CD14-positive monocyte (primary cell): ENCODE data around the gene CEP170B. TPM values are rescaled to one million over a fixed set of nuclear protein-coding genes. Genes with fewer than 3 reads are reported as not detected.
"Not testable (repeated sequence)": the region's sequence is repeated elsewhere in the genome, so short reads cannot be mapped to it uniquely, and the experiment has no call there.

Source experiments
- DNase-seq, 3 donors: peaks; one replicate each; pipeline ENCODE4 v3.0.0-alpha.2; 2011 to 2022
- H2AFZ ChIP-seq: 2 replicates; pipeline ENCODE4 v1.6.0; 2012; ENCODE audit warnings: mild to moderate bottlenecking, low read depth, low read length, inconsistent platforms; ENCODE audit not compliant: insufficient read depth, poor library complexity, severe bottlenecking
- H3K27ac ChIP-seq, 2 donors: 1 replicate in 1 of 2; 2 replicates in 1 of 2; pipeline ENCODE4 v1.5.1; 2012 to 2013; ENCODE audit warnings: low read length in 2 of 2, control low read depth in 1 of 2, inconsistent platforms in 1 of 2, low read depth in 1 of 2, mild to moderate bottlenecking in 1 of 2
- H3K27me3 ChIP-seq, 2 donors: one replicate each; pipeline versions ENCODE4 v1.6.0 to v1.6.1; 2011 to 2013; ENCODE audit warnings: low read length in 2 of 2; ENCODE audit not compliant: control insufficient read depth in 2 of 2, insufficient read depth in 2 of 2
- H3K36me3 ChIP-seq, 2 donors: replicated peaks in 1 of 2; 1 replicate in 1 of 2; 2 replicates in 1 of 2; pipeline versions ENCODE4 v1.5.1 to v1.6.1; 2012 to 2013; ENCODE audit warnings: low read length in 2 of 2, control low read depth in 1 of 2, inconsistent platforms in 1 of 2, mild to moderate bottlenecking in 1 of 2; ENCODE audit not compliant: insufficient read depth in 2 of 2, control insufficient read depth in 1 of 2
- H3K4me1 ChIP-seq, 2 donors: 1 replicate in 1 of 2; 2 replicates in 1 of 2; pipeline versions ENCODE4 v1.5.1 to v1.6.1; 2012 to 2013; ENCODE audit warnings: low read length in 2 of 2, control low read depth in 1 of 2, inconsistent platforms in 1 of 2, mild to moderate bottlenecking in 1 of 2, moderate library complexity in 1 of 2; ENCODE audit not compliant: insufficient read depth in 2 of 2, control insufficient read depth in 1 of 2
- H3K4me2 ChIP-seq: replicated peaks from 2 replicates; pipeline ENCODE3; 2012; ENCODE audit warnings: low read length, moderate library complexity, mild to moderate bottlenecking; ENCODE audit not compliant: poor library complexity, severe bottlenecking; ENCODE audit errors: extremely low read depth
- H3K4me3 ChIP-seq, 3 experiments: fragments of 200-600 bp in 1 of 3; sonication (generic) in 1 of 3; replicated peaks in 1 of 3; 1 replicate in 2 of 3; 2 replicates in 1 of 3; pipeline ENCODE4 v1.5.1; 2011 to 2013; ENCODE audit warnings: low read length in 3 of 3, mild to moderate bottlenecking in 3 of 3, control low read depth in 2 of 3, low read depth in 2 of 3, inconsistent platforms in 1 of 3, moderate library complexity in 1 of 3
- H3K79me2 ChIP-seq: 2 replicates; pipeline ENCODE4 v1.6.0; 2012; ENCODE audit warnings: mild to moderate bottlenecking, control low read depth, inconsistent platforms, low read length, moderate library complexity; ENCODE audit not compliant: insufficient read depth
- H3K9ac ChIP-seq: 2 replicates; pipeline ENCODE4 v1.6.0; 2017; ENCODE audit warnings: low read length, mild to moderate bottlenecking; ENCODE audit not compliant: insufficient read depth, poor library complexity, severe bottlenecking
- H3K9me3 ChIP-seq, 2 donors: replicated peaks in 1 of 2; 1 replicate in 1 of 2; 2 replicates in 1 of 2; pipeline versions ENCODE4 v1.5.1 to v1.6.1; 2012 to 2013; ENCODE audit warnings: low read length in 2 of 2, control low read depth in 1 of 2; ENCODE audit not compliant: control insufficient read depth in 1 of 2, insufficient read depth in 1 of 2
- H4K20me1 ChIP-seq: 2 replicates; pipeline ENCODE4 v1.6.0; 2012; ENCODE audit warnings: mild to moderate bottlenecking, low read length, control low read depth, moderate library complexity; ENCODE audit not compliant: insufficient read depth
- H3K27ac Mint-ChIP-seq, 7 donors: one replicate each; pipeline ENCODE4 v1.8.0; 2020; ENCODE audit warnings: mild to moderate bottlenecking in 7 of 7, mixed read lengths in 7 of 7, moderate library complexity in 6 of 7, inconsistent platforms in 2 of 7
- H3K27me3 Mint-ChIP-seq, 3 donors: one replicate each; pipeline ENCODE4 v1.8.0; 2021 to 2022; ENCODE audit warnings: low read depth in 3 of 3, mild to moderate bottlenecking in 3 of 3, mixed read lengths in 3 of 3, moderate library complexity in 3 of 3, inconsistent platforms in 1 of 3
- H3K36me3 Mint-ChIP-seq, 2 donors: one replicate each; pipeline ENCODE4 v1.8.0; 2020; ENCODE audit warnings: mixed read lengths in 2 of 2, inconsistent platforms in 1 of 2, mild to moderate bottlenecking in 1 of 2
- H3K4me1 Mint-ChIP-seq: one replicate; pipeline ENCODE4 v1.8.0; 2020; ENCODE audit warnings: mild to moderate bottlenecking, mixed read lengths
- H3K4me3 Mint-ChIP-seq, 2 donors: one replicate each; pipeline ENCODE4 v1.8.0; 2020; ENCODE audit warnings: mild to moderate bottlenecking in 2 of 2, mixed read lengths in 2 of 2, moderate library complexity in 1 of 2
- H3K9me3 Mint-ChIP-seq, 7 donors: one replicate each; pipeline ENCODE4 v1.8.0; 2020 to 2022; ENCODE audit warnings: mixed read lengths in 7 of 7, mild to moderate bottlenecking in 6 of 7, moderate library complexity in 6 of 7, inconsistent platforms in 2 of 7
- CTCF ChIP-seq: fragments of 200-600 bp; IDR thresholded peaks from one replicate; pipeline ENCODE4 v1.8.0; 2022; ENCODE audit warnings: antibody characterized with exemption, mild to moderate bottlenecking
- WGBS: methylation state at CpG from one replicate; pipeline ENCODE4 v1.1.5; 2013; ENCODE audit warnings: missing lambda C conversion rate; ENCODE audit not compliant: insufficient coverage; 5-methylcytosine and 5-hydroxymethylcytosine counted together
- intact Hi-C, 2 donors: fragments of 100-400 bp; cut with micrococcal nuclease; formaldehyde crosslinking; loops; one replicate each; pipeline versions ENCODE4 v1.15.0 to v1.15.1; 2023
- polyA plus RNA-seq, 3 donors: library from polyadenylated mRNA; depleted of rRNA in 1 of 3; unstranded in 2 of 3; stranded (reverse) in 1 of 3; fragments of 300-500 nt in 2 of 3; fragments of >200 nt in 1 of 3; fragmentation: Illumina TruSeq in 2 of 3; gene quantifications; 1 replicate in 2 of 3; 2 replicates in 1 of 3; pipeline ENCODE4 v1.2.3, GENCODE V29; 2012 to 2021

Gene CEP170B
- polyA plus RNA-seq, 3 donors: 0.09 TPM; not detected in 2

GRCh38 chr14:104903990-104904389 is 38.9 kb downstream of the CEP170B start:
- Histone ChIP-seq H3K79me2 (no peaks in the 10 kb centered on the region), H3K27me3 (peaks cover 3 to 6% of the 10 kb centered on the region in 2 donors), H3K9me3 (no peaks in the 10 kb centered on the region), H3K27ac (no peak overlapping the region), H3K4me2 (no peak overlapping the region), H3K4me3 (no peak overlapping the region), H3K36me3 (no peaks in the 10 kb centered on the region), H3K4me1 (no peaks in the 10 kb centered on the region), H4K20me1 (no peaks in the 10 kb centered on the region), H2AFZ (no peak overlapping the region), H3K9ac (no peak overlapping the region)
- peaks cover 27 to 31% (median 27%) of the 10 kb centered on the region in 3 donors for H3K27me3 Mint-ChIP-seq
- H3K36me3 Mint-ChIP-seq: no peaks in the 10 kb centered on the region
- peaks cover 0 to 7% (median 2%) of the 10 kb centered on the region in 7 donors for H3K9me3 Mint-ChIP-seq
- no peaks in the 10 kb centered on the region for H3K4me1 Mint-ChIP-seq
- H3K27ac Mint-ChIP-seq: no peak overlapping the region
- peak overlapping the region in 1 of 2 donors; percentile 49 for H3K4me3 Mint-ChIP-seq
- no peak for DNase-seq
- intact Hi-C loops: no loop called here
- WGBS: no CpG with 5 or more reads among the region's 7 CpGs
- TF ChIP-seq CTCF: no peak

- H3K27ac ChIP-seq, intact Hi-C loops, H3K27me3 ChIP-seq, H3K4me2 ChIP-seq, H3K36me3 Mint-ChIP-seq, H3K9ac ChIP-seq, H3K4me3 Mint-ChIP-seq, H3K4me1 ChIP-seq, H3K4me1 Mint-ChIP-seq, H2AFZ ChIP-seq, H4K20me1 ChIP-seq, H3K9me3 Mint-ChIP-seq, H3K79me2 ChIP-seq, H3K4me3 ChIP-seq, H3K36me3 ChIP-seq, H3K9me3 ChIP-seq, DNase-seq: not testable (repeated sequence)
- peaks cover 27 to 32% (median 27%) of the 10 kb centered on the region in 3 donors for H3K27me3 Mint-ChIP-seq
- 66% methylated on average over 32 of the region's 38 CpGs for WGBS
- peak overlapping the region in 1 of 7 donors; percentile 27 for H3K27ac Mint-ChIP-seq
Observed at GRCh38 chr14:104904650-104905578, 39.8 kb downstream of the CEP170B start.

GRCh38 chr14:104905579-104905933 is 40.5 kb downstream of the CEP170B start:
- H3K4me3 ChIP-seq, intact Hi-C loops: not testable (repeated sequence)

More at GRCh38 chr14:104905579-104905933, 40.5 kb downstream of the CEP170B start:
- not testable (repeated sequence) for H4K20me1 ChIP-seq, H3K9me3 ChIP-seq, H3K36me3 ChIP-seq, H3K9ac ChIP-seq, DNase-seq, H3K4me1 Mint-ChIP-seq, H3K4me3 Mint-ChIP-seq, H3K4me2 ChIP-seq, H3K27me3 ChIP-seq, H3K4me1 ChIP-seq, H3K27ac ChIP-seq, H3K9me3 Mint-ChIP-seq, H3K79me2 ChIP-seq, H3K36me3 Mint-ChIP-seq, H2AFZ ChIP-seq, H3K27ac Mint-ChIP-seq
- H3K27me3 Mint-ChIP-seq: peaks cover 27 to 30% (median 29%) of the 10 kb centered on the region in 3 donors
- 73% methylated on average over 8 of the region's 28 CpGs for WGBS
